Measurements from ENCODE around the gene C1QTNF4.

The C1QTNF4 gene

DNA sequence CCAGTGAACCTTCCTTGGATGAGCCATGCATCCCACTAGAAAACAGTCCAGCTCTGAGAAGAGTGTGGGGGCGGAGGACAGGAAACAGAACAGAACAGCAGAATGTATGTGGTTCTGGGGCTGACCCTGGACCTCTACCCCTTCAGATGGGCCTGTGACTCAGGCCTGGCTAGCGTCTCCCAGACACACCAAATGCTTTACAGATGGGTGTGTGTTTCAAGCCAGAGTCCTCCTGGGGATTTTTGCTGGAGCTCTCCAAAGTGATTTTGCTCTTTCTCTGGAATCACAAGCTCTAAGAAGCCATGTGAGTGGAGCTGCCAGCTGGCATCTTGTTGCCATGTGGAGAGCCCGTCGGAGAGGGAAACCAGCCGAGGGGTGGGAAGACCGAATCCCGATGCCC, 13.2 kb upstream of the C1QTNF4 start:
- no peak for TF ChIP-seq ZNF274 (IDR thresholded peaks at IDR 0.05; ENCODE audit: low read depth, low read length)
- no peak overlapping the region for H3K4me3 ChIP-seq (ENCODE audit: low read length)

DNA sequence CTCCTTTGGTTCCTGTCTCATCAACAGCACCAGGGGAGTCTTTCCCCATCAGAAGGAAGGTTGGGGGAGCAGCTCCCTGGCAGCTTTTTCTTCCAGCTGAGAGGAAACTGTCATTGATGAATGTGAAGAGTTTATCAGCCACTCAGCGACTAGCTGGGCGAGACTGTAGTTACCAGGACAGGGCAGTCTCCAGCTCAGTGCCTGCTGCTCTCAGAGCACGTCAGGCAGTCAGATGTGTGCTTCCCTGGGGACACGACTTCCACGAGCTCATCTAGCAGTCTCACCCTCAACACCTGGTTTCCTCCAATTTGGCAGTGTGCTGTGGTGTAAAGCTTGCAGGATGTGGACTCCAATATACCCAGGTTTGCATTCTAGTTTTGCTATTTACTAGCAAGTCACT, 12.5 kb upstream of the C1QTNF4 start:
- H3K4me3 ChIP-seq (ENCODE audit: low read length), result no peak overlapping the region
- no peak for TF ChIP-seq ZNF274 (IDR thresholded peaks at IDR 0.05; ENCODE audit: low read depth, low read length)

DNA sequence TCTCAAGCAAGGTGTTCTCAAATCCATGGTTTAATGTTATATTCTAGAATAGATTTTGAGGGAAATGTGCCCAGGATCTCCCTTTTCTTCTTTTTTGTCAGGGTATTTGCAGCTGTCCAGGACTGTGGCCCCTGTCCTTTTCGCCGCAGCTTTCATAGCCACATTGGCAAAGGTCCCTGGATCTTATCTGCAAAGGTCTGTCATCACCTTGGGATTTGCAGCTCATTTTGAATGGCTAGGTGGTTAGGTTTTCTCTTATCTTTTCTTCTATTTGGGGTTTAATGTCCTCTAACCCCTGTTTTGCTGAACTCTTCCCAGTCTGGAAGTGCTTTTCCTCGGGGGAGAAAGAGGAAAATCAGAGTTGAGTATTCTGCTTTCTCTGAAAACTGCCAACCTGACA, 11.7 kb upstream of the C1QTNF4 start:
- no peak overlapping the region for H3K4me3 ChIP-seq (ENCODE audit: low read length)
- TF ChIP-seq ZNF274 (IDR thresholded peaks at IDR 0.05; ENCODE audit: low read depth, low read length), result no peak

DNA sequence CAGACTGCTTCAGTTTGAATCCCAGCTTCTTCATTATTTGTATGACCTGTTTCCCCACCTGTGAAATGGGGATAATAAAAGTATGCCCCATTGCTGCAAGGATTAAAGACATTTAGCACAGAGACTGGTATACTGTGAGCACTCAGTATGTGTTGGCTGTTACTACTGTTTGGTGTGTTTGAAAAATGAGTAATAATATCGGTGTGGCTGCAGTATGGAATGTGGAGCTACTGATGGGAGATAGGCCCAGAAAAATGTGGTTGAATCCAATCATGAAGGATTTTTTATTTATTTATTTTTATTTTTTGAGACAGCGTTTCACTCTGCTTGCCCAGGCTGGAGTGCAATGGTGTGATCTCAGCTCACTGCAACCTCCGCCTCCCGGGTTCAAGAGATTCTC, 9.1 kb upstream of the C1QTNF4 start:
- no peak overlapping the region for H3K4me3 ChIP-seq (ENCODE audit: low read length)
- TF ChIP-seq ZNF274 (IDR thresholded peaks at IDR 0.05; ENCODE audit: low read depth, low read length), result no peak

DNA sequence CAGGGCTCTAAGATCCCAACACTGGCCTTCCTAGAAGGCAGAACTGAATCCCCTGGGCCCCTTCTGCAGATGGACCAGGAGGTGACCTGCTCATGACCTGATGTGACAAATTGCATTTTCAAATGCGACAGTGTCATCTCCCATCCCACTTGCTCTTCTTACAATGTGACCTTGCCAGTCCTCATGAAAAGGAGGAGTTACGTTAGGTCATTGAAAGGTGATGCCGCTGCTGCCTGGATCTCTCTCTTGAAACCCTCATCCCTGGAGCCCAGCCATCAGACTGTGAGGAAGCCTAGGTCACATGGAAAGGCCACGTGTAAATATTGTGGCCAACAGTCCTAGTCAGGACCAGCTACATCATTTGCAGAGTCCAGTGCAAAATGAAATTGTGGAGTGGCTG, 5.7 kb upstream of the C1QTNF4 start:
- TF ChIP-seq ZNF274 (IDR thresholded peaks at IDR 0.05; ENCODE audit: low read depth, low read length), result no peak
- H3K4me3 ChIP-seq (ENCODE audit: low read length), result no peak overlapping the region

DNA sequence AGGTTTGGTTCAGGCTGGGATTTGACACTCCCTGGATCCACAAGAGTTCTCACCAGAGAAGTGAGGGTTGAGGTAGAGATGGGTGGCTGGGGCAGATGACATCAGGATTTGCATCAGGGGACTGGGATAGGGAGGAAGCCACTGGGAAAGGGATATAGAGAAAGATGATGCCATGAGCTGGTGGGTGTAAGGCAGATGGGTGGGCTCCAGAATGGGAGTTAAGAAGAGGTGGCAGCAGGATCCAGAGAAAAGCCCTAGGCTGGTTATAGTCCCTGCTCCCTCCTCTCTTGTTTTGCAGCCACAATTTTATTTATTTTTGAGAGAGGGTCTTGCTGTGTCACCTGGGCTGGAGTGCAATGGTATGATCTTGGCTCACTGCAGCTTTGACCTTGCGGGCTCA, 1.8 kb upstream of the C1QTNF4 start:
- no peak overlapping the region for H3K4me3 ChIP-seq (ENCODE audit: low read length)
- no peak for TF ChIP-seq ZNF274 (IDR thresholded peaks at IDR 0.05; ENCODE audit: low read depth, low read length)

DNA sequence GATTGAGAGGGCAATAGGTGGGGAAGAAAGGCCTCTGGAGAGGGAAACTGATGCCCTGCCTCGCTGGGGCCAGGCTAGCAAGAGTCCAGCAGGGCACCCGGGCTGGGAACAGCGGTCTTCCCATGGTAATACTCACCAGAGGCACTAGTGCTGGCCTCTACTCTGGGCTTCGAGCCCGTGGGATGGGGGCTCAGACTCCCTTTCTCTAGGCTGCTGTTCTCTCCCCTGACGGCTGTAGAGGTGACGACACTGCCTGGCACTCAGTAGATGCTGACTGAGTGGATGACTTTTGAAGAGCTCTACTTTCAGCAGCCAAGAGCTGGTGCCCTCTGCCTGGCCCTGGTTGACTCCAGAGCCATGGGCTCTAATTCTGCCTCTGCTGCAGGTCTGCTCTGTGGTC, 818 bp upstream of the C1QTNF4 start:
- no peak overlapping the region for H3K4me3 ChIP-seq (ENCODE audit: low read length)
- TF ChIP-seq ZNF274 (IDR thresholded peaks at IDR 0.05; ENCODE audit: low read depth, low read length), result no peak

DNA sequence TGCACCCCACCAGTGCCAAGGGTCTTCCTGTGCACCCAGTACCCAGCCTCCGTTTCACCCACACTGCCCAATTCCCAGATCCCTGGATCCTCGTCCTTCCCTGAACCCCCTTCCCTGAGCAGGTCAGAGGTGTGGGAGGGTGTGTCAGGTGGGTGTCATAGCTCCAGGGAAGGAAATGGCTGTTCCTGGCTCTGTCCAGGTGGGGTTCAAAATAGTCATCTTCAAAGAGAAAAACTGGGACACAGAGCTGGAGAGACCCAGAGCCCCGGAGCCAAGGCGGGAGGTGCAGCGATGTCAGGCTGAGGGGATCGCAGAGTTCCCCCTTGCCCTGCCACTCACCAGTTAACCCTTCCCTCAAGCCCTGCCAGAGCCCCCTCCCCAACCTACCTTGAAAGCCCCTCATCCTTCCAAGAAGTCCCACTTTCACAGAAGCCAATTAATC, 698 bp downstream of the C1QTNF4 start:
- H3K4me3 ChIP-seq (ENCODE audit: low read length), result no peak overlapping the region
- no peak for TF ChIP-seq ZNF274 (IDR thresholded peaks at IDR 0.05; ENCODE audit: low read depth, low read length)

DNA sequence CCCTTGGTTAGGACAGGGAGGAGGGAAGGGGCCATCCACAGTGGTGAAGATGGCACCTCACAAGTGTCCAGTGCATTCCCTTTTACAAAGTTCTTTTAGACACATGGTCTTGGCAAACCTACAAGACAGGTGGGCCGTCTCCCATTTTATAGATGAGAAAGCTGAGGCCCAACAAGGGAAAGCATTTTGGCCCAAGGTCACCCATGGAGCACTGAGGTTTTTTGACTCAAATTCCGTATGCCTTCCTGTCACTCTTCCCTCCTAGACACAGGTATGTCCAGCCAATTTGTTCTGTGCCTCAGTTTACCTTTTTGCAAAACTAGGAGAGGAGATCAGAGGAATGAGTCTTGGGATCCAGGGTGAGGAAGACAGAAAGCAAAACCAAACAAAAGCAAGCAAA, 1.2 kb downstream of the C1QTNF4 start:
- H3K4me3 ChIP-seq (ENCODE audit: low read length), result no peak overlapping the region
- TF ChIP-seq ZNF274 (IDR thresholded peaks at IDR 0.05; ENCODE audit: low read depth, low read length), result no peak

DNA sequence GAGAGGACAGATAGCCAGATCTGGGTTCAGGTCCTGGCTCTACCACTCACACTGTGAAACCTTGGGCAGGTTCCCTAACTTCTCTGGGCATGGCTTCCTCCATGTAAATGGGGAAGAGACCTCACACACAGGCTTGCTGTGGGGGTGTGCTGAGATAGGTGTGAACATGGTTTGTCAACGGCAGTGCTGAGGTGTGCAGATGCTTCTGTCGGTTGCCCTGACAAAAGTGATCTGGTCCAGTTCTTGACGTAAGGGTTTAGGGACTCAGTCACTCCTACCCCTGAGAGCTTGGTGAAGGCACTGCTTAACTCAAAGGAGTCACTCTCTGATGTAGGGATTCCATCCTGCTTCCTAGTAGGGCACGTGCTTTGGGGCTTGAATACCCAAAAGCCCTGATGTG, 2.0 kb downstream of the C1QTNF4 start:
- no peak overlapping the region for H3K4me3 ChIP-seq (ENCODE audit: low read length)
- no peak for TF ChIP-seq ZNF274 (IDR thresholded peaks at IDR 0.05; ENCODE audit: low read depth, low read length)

DNA sequence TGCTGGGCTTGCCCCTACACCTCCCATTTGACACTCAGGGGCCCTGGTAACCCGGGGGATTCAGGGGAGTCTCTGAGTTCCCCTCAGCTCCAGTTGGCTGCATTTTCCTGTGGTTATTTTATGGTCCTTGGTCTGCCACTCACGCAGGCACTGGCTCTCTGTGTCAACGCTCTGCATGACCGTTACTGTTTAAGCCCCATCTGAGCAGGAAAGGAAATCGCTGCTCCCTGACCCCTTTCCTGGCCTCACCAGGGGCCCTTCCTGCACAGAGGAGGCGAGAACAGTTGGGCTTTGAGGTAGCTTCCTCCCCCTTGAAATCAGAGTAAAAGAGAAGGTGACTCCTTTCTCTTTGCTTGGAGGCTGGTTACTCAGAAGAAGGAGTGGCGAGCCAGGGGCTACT, 2.4 kb downstream of the C1QTNF4 start:
- no peak for TF ChIP-seq ZNF274 (IDR thresholded peaks at IDR 0.05; ENCODE audit: low read depth, low read length)
- H3K4me3 ChIP-seq (ENCODE audit: low read length), result no peak overlapping the region

DNA sequence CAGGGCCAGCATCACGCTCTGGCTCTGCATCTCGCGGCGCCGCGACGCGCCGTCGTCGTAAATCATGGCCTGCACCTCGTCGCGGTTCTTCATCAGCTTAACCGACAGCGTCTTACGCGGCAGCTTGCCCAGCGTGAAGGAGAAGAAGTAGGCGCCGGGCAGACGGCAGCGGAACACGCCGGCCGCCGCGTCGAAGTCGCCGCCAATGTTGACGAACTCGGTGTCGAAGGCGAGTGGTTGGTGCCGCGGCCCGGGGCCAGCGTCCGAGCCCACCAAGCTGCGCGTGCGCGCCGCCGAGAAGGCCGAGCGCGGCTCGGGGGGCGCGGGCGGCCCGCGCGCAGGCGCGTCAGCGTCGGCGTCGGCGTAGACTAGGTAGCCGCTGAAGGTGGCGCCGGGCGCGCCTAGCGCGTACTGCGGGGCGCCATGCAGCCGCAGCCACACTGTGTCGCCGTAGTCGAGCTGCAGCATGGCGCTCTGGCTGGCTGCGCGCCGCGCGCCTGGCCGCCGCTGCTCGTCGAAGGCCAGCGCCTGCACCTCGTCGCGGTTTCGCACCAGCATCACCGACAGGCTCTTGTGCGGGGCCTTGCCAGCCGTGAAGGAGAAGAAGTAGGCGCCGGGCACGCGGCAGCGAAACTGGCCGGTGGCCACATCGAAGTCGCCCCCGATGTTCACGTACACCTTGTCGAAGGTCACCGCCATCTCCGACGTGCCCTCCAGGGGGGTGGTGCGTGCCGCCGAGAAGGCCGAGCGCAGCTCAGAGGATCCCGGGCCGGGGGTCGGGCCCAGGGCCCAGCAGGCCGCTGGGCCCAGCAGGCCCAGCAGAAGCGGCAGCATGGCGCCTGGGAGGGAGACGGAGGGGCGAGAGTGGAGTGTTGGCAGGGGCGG, 4.0 kb downstream of the C1QTNF4 start:
- no peak overlapping the region for H3K4me3 ChIP-seq (ENCODE audit: low read length)
- no peak for TF ChIP-seq ZNF274 (IDR thresholded peaks at IDR 0.05; ENCODE audit: low read depth, low read length)

DNA sequence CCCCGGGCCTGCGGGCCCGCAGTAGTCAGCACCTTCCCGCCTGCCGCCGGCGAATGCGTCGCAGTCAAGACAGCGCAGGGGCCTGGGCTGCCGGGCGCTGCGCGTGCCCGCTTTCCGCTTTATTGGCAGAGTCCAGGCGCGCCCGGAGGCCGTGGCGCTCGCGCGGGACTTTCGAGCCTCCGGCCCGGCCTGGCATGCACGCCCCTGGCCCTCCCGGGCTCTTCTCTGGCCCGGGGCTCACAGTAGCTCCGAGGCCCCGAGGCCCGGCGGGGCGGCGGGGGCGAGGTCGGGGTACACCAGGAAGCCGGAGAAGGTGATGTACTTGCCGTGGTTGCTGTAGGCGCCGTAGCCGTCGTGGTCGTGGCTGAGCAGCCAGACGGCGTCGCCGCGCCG, 4.6 kb downstream of the C1QTNF4 start:
- no peak overlapping the region for H3K4me3 ChIP-seq (ENCODE audit: low read length)
- no peak for TF ChIP-seq ZNF274 (IDR thresholded peaks at IDR 0.05; ENCODE audit: low read depth, low read length)

DNA sequence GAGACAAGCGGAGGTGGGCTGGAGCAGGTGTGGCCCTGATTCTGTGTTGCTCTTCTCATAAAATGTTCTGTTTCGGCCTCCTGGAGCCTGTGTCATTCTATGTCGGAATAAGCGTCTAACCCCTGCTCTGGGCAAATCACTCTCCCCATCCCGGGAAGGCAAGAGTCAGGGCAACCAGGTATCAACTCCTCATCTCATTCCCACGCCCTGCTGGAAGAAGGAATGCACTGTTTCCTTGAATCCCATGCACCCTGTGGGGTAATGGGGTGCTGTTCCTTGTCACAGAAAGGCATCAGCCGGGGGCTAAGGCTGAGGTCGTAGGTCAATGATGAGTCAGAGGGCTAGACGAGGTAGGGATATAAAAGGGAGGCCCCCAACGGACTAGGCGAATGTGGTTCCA, 5.1 kb downstream of the C1QTNF4 start:
- TF ChIP-seq ZNF274 (IDR thresholded peaks at IDR 0.05; ENCODE audit: low read depth, low read length), result no peak
- H3K4me3 ChIP-seq (ENCODE audit: low read length), result no peak overlapping the region

DNA sequence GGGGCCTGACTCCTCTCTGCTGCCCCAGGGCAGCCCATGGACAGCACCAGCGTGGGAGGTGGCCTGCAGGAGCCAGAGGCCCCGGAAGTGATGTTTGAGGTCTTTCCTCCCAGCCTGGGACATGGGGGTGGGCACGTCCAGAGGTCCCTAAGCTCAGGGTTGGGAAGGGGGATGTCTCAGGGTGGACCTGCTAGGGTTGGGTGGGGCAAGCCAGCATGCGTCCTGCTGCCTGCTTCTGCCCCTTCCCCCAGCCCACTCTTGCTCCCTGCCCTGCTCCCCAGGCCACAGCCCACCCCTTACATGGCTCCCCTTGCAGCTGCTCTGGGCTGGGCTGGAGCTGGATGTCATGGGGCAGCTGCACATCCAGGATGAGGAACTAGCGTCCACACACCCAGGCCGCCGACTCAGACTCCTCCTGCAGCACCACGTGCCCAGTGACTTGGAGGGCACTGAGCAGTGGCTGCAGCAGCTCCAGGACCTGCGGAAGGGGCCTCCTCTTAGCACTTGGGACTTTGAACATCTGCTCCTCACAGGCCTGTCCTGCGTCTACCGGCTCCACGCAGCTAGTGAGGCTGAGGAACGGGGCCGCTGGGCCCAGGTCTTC, 6.4 kb downstream of the C1QTNF4 start:
- no peak overlapping the region for H3K4me3 ChIP-seq (ENCODE audit: low read length)
- no peak for TF ChIP-seq ZNF274 (IDR thresholded peaks at IDR 0.05; ENCODE audit: low read depth, low read length)
